GM19438 (cell line): ENCODE measurements around the gene DKKL1.

Source experiments
- ATAC-seq: cut with Tn5 transposase; IDR thresholded peaks from one replicate; pipeline ENCODE4 v1.9.1; 2021; ENCODE audit warnings: low read depth; ENCODE audit not compliant: unreplicated experiment

The DKKL1 gene

GRCh38 chr19:49337267-49338022, 26.2 kb upstream of the DKKL1 start:
- ATAC-seq = no peak

- ATAC-seq = no peak
These were observed 25.5 kb upstream of the DKKL1 start for GRCh38 chr19:49338023-49338677.

DNA sequence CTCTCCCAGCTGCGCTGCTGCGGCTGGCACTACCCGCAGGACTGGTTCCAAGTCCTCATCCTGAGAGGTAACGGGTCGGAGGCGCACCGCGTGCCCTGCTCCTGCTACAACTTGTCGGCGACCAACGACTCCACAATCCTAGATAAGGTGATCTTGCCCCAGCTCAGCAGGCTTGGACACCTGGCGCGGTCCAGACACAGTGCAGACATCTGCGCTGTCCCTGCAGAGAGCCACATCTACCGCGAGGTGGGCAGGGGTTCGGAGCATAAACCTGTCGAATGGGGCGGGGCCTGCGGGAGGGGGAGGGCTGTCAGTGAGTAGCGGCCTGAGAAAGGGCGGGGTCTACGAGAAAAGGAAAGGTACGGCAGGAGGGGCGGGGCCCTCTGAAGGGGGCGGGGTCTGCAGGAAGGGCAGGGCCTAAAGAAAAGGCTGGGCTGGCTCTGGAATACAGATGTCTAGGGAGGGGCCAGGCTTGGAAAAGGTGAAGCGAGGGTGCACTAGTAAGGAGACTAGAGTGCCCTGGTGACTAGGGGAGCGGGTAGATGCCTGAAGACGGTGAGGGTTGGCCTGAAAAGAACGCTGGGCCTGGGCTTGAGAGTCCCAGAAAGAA, 24.9 kb upstream of the DKKL1 start:
- no peak for ATAC-seq

DNA sequence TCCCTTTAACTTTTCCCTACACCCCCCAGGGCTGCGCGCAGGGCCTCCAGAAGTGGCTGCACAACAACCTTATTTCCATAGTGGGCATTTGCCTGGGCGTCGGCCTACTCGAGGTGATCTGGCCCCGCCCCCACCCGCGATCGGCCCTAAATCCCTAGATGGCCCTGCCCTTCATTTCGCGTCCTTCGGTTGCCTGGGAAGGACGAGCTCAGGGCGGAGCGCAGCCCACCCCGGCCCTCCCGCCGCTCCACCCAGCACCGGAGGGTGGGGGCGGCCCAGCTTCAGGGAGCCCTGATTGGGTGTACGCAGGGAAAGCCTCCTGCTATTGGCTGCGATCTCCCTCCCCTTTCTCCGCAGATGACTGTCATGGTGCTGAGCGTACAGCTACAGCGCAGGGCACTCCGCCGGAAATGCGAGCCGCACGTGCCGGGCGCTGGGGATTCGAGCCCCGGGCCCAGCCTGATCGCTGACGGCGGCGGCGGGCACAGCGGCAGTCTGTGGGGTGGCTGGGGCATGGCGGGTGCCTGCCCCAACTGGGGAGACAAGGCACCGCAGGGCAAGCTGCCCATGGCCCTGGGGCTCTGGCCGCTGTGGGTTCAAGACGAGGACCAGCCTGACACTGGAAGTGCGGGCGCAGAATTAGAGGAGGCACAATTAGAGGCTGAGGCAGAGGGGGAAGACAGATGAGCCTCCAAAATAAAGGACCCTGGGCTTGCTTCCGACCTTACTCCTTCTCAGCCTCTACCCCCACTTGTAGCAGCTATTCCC, 24.2 kb upstream of the DKKL1 start:
- ATAC-seq = no peak

- ATAC-seq = peak; percentile 69
These were observed 23.4 kb upstream of the DKKL1 start for GRCh38 chr19:49340069-49340864.

GRCh38 chr19:49340865-49341718, 22.6 kb upstream of the DKKL1 start:
- no peak for ATAC-seq

GRCh38 chr19:49342291-49342721, 21.4 kb upstream of the DKKL1 start:
- no peak for ATAC-seq

GRCh38 chr19:49343123-49343522, 20.6 kb upstream of the DKKL1 start:
- no peak for ATAC-seq

DNA sequence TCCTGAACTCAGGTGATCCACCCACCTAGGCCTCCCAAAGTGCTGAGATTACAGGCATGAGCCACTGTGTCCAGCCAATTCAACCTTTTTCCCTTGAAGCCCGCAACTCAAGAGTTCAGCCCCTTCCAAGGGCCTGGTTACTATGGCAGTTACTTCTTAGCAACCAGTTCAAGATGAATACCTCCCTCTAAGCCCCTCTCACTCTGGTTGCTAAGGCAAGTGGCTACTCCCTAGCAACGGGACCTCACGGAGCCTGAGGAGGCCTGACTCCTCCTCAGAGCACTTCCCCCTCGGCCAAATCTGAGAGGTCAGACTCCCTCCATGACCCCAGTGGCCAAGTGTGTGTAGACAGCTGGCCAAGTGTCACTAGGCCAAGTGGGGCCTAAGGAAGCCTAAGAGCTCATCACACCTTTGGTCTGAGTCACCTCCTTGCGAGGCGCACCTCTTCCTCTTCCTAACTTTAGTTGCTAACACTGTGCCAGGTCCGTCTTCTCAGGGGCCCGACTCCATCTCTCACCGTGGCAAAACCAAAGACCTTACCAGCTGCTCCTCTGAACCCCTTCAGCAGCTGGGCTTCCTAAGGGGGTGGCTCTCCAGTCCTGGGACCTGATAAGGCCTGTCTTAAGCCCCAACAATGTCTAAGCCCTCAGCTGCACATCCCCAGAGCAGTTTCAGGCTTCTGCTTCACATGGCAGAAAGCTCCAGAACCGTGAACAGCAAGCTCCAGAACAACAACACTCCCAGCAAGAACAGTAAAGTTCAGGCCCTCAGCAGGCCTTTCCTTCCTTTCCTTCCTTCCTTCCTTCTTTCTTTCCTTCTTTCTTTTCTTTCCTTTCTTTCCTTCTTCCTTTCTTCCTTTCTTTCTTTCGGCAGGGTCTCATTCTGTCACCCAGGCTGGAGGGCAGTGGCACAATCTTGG, 18.9 kb upstream of the DKKL1 start:
- ATAC-seq = no peak

- ATAC-seq = no peak
These were observed 16.5 kb upstream of the DKKL1 start for GRCh38 chr19:49347191-49347590.

- no peak for ATAC-seq
These were observed 15.8 kb upstream of the DKKL1 start for GRCh38 chr19:49347835-49348234.

GRCh38 chr19:49348305-49349189, 15.1 kb upstream of the DKKL1 start:
- ATAC-seq = no peak

DNA sequence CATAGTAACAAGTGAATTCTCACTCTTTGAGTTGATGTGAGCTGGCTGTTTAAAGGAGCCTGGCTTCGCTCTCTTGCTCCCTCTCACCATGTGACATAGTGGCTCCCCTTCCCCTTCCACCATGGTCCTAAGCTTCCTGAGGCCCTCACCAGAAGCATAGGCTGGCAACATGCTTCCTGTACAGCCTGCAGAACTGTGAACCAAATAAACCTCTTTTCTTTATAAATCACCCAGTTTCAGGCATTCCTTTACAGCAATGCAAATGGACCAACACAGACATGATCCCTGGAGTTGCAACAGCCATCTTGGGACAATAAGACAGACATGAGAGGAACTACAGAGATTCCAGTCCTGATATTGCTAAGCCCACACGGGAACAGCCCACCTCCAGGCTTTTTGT, 14.1 kb upstream of the DKKL1 start:
- ATAC-seq = no peak

GRCh38 chr19:49355909-49356353, 7.7 kb upstream of the DKKL1 start:
- ATAC-seq = no peak

GRCh38 chr19:49356382-49356781, 7.3 kb upstream of the DKKL1 start:
- ATAC-seq = no peak

DNA sequence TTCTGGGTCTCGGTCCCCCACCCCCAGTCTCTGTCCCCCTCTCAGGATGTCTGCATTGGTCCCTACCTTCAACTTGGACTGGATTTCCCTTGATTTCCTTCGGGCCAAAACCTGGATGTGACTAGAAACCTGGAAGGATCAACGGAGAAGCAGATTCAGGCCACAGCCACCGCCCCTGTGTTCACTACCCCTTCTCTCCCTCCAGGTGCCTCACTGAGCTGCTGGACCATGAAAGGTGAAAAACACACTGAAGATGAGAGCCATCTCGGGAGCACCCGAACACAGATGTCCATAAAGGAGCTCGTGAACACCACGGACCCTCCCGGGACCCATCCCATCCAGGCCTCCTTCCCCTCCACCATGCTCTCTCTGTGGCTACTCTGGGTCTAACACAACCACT, 6.5 kb upstream of the DKKL1 start:
- ATAC-seq = no peak
